GM19455 (cell line): ENCODE data around the gene PRKCH.

Experiments used
- ATAC-seq: cut with Tn5 transposase; IDR thresholded peaks from one replicate; pipeline ENCODE4 v1.9.1; 2021; ENCODE audit not compliant: unreplicated experiment

Gene PRKCH

DNA sequence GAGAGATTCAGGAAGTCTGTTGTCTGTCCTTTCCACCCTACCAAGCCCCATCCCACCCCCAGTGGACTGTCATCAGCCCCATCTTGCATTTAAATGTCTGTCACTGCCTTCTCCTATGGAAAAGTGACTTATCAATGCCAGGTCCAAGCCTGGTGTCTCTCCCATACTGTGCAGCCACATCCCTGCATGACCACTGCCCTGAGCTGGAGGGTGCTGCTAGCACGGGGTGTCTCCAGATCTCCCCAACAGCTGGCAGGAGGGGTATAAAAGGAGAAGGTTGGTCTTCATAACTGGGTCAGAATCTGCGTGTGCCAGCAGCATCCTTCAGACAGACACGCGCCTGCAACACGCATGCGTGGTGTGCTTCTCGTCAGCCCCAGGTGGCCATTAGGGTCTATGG is 219.6 kb downstream of the PRKCH start:
- ATAC-seq, result no peak

DNA sequence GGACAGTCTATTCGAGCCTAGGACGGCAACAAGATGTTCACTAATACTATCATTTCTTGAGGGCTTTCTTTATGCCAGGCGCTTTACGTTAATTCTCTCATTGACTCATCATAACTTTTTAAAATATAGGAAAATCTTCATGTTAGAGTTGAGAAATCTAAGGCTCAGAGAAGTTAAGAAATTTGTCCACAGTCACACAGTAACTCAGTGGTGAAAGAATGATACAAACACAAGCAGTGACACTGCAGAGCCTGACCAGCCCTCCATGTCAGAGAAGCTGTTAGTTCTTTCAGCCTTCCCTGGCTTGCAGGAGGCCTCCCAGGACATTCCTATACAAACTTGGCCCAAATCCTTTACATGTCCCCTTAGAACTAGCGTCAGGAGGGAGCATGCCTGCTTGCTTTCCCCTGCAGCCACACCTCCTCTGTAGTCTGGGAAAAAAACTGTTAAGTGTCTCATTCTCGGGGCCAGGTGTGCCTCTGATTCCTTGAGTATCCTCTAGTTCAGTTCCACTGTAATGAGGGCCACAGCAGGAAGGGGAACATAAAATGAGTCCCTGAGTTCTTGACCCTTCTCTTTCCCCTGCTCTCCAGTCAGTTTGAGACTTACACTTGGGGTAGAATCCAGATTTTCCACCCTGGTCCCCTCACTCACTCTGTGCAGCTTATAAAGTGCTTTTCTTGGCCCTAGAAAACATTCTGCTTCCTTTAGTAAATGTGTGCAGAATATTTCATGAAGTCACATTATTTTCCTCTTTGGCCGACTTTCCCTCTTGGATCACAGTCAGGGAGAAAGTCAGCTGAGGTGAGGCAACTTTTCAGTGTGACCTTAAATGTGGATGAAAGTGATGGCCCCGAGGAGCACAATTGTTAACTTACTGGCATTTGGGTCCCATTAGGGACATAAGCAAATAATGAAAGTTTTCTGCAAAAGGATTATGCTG is 221.7 kb downstream of the PRKCH start:
- ATAC-seq, result no peak

DNA sequence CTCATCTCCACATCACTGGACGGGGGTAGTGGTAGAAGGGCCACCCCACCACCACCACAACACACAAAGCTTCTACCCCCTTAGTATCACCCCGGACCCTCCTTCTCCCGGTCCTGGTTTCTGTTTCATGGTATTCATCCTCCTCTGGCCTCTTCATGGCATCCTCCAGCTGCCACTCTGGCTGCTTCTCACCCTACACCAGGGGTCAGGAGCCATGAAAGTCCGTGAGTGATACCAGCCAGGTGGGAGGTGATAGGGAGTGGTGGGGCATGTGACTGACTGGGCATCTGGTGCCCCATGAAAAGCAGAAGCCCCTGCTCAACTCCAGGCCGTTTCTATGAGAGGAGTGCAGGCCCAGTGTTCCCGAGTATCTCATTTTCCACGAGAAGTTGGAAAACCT is 222.6 kb downstream of the PRKCH start:
- no peak for ATAC-seq

DNA sequence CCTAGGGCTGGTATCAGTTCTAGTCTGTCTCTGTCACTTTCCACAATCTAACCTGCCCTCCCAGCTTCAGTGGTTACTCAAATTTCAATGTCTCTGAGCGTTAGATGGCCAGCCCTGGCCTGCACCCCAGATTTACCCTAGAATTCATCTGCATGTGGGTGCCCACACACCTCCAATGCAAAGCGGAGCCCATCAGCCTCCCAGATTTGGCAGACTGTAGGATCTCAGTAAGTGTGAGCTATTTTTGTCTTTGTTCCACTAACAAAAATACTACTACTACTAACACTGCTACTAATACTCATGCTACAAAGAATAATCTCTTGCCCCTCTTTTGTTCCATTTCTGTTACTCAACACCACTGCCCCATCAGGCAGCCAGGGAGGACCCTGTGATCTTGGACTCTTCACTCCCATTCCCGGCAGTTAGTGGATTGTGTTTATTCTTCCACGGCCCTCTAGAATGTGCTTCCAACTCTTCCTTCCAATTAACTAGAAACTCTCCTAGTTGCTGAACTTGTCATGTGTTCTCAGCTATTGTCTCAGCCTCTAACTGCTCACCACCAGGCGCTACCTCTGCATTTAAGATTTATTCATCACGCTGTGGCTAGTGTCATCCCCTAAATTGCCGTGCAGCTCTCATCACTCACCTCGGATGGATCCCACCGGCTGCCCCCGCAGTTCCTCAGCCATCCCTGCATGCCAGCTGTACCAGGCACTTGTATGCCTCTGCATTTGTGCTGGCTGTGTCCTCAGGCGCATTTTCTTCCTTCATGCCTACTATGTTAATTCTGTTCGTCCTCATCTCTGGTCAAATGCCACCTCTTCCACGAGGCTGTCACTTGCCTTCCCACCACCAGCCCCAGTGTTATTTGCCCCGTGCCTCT is 223.3 kb downstream of the PRKCH start:
- ATAC-seq, result no peak

DNA sequence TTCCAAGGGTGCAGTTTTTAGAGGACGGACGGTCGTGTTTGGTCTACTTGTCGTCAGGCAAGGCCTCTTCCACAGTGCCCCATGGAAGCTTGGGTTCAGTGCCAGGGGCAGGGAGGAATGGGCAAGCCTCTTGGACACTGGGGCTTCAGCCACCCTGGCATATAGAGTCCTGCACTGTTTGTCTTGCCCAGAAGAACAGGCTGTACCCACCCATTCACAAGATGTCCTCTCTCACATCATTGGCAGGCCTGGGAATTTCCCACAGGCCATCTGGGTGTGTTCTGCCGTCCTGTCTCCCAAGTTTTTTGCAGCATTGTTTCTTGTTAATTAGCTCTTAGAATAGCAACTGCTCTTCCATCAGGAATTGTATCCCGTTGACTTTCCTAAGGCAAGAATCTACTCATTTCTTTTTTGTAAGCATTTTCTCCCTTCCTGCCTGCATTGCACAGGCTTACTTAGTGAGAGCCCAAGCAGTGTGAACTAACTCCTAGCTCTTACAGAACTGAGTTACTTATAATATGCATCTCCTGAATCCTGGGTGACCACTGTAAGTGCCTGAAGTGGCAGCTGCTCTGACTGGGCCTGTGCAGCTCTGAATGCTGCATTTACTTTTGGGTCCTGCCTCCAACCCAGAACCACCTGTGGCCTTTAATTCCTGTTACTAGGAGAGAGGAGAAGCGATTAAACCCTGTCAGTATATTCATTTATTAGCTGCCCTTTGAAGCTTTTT is 224.5 kb downstream of the PRKCH start:
- ATAC-seq, result no peak

DNA sequence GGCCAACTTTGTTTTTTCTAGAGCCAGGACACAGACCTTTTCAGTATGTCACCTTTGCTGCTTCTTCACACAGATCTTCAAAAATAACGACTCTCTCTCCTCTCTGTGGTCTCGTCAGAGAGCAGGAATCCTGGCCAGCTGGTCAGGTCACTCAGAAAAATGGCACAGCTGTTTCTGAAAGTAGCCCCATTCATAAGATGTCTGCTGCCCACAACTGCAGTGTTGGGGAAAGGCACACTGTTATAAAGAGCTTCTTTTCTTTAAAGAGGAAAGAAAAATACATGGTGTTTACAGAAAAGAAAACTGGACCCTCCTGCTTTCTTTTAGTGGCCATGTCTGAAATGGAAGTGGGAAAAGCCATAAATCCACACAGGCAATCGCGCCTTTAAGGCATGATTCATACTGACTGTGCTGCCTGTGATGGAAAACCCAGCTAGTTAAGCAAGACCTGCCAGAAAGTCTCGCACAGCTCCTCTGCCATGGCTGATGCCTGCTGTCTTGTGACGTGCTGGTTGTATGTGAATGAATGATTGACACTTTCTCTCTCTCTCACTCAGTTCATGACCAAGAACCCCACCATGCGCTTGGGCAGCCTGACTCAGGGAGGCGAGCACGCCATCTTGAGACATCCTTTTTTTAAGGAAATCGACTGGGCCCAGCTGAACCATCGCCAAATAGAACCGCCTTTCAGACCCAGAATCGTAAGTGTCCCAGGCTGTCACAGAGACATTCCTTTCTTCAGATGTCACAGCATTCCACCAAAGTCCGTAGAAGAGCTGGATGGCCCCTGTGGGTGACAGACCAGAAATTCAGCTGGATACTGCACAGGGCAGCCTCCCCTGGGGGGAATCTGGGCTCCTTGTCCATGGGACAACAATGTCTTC is 226.0 kb downstream of the PRKCH start:
- no peak for ATAC-seq

DNA sequence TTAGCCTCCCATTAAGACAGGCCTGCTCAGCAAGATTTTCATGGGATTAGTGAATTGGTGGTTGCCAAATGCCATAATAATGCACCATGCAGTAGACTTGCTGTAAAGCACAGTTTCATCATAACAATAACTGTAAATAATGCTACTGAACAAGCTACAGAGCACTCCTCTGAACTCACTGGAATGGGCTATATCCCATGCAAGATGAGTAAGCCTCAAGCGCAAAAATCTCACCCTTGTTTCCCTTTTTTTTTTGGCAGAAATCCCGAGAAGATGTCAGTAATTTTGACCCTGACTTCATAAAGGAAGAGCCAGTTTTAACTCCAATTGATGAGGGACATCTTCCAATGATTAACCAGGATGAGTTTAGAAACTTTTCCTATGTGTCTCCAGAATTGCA is 228.0 kb downstream of the PRKCH start:
- no peak for ATAC-seq

DNA sequence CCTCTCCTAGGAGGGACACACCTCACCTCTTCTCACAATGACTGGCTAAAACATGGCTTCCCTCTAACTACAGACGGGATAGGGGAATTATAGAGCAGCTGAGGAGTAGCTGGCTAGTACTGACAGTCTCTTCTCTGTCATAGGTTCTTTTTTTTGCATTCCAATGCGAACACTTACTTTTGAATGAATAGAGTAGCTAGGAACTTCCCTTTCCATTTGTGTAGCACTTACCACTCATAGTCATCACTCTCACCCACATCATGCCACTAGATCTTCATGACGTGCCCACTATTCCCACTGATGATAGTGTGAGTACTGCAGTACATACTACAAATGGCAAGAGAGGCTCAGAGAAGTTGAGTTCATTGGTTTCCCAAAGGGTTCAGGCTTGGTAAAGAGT is 230.0 kb downstream of the PRKCH start:
- ATAC-seq, result no peak

DNA sequence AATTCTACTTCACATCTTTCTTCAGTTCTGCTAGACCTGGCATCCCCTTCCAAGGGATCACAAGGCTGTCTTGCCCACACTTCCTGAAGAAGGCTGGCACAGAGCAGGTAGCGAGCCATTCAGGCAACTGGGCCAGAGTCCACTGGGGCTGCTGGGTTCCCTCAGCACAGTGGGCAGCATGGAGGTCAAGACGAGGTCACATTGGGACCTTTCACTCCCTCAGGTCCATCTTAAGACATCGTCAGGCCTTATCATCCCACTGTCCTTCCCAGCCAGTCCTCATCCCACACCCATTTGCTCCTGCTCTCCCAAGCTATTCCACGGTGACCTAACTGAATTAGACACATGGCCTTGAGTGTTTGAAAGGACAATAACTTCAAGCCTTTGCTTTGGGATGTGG is 230.9 kb downstream of the PRKCH start:
- no peak for ATAC-seq

DNA sequence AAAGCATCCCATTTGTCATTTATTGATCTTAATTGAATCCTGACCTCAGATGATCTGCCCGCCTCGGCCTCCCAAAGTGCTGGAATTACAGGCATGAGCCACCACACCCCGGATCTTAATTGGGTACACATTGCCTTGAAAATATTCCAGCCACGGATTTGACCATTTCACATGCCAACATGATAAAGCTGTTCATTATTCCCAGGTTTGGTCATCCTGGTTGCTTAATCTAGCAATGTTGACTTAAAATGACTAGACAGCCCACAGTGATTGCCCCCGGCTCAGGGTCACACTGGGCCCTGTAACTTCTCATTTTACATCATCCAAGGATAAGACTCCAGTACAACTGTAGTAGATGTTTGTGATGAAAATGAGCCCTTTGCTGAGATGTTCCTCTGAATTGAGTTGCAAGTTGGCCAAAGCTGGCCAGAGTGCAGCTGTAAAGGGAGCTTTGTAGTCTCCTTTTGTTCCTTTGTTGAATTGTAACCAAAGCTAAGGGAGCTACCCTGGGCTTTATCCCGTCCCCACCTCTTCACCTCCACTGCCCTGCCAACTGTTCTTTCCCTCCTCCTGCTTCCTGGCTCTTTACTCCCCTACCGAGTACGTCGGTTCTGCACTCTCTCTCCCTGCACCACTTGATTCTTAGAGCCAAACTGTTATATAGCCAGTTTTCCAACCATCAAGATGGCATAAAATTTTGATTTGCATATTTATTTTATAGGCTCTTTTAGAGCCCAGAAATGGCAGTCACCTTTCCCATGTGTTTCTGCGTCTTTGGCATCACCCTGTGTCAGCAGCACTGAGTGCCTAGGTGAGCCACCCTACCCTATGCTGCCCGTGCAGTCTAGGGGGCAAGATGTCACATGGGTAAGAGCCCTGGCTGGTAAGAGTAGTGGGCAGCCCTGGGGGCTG is 232.6 kb downstream of the PRKCH start:
- ATAC-seq, result no peak

DNA sequence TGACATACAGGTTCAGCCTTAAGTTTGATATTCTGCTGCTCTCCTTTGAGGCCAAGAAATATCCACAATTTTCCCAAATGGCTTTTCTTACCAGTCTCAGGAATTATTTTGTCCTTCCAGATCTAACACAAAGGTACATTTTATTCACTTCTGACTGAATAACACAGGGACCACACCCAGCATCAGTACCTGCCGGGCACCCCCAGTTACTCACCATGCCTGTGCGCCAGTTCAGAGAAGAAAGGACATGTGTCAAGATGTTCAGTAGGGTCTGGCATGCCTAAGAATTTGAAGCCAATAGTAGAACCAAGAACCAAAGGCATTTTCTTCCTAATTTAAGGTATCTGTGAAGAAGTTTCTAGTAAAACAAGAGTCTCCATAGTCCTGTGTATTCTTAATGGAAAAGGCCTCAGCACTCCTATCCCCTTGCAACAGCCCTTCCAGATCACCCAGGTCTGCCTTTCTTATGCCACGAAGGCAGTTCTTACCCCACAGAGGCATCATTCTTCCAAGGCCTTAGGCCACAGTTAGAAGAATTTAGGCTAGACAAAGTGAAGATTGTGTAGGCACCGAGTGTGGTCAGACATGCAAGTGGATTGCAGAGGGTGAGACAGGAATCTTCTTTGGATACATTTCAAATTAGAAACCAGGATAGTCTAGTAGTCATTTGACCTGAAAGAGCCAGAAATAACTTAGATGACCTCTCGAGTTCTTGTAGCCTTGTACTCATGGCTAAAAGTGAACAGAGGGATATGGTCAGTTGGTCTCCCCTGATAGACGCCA is 233.9 kb downstream of the PRKCH start:
- ATAC-seq, result no peak

DNA sequence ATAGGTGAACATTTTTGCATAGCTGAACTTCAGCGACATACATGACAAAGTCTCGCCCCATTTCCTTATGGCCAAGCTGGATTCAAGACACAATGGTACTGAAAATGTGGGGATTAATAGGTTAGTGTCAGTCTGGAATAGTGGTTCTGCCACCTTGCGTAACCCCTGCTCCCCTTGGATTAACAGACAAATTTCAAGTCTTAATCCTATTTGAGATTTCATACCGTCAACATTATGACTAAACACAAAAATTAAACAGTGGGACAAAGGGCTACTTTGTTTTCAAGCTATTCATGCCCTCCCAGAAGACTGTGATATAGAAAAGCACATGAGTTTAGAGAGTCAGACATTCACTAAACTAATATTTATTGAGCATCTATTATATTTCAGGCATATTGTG is 235.1 kb downstream of the PRKCH start:
- no peak for ATAC-seq

DNA sequence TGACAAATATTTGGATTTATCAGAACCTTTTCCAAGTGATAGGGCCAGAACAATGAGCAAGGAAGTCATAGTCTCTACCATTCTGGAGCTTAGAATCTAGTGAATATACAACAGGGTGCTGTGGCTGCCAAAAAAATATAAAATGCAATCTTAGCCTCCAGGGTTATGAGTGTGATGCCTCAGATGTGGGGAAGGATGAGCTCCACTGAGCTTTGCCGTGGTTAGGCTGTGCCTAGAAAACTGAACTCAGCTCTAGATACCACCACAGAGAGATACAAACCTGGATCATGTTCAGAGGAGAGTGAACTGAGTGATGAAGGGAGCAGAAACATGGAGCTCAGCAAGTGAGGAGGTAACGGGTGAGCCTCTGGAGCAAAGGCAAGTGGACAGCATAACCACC is 235.9 kb downstream of the PRKCH start:
- ATAC-seq, result no peak

DNA sequence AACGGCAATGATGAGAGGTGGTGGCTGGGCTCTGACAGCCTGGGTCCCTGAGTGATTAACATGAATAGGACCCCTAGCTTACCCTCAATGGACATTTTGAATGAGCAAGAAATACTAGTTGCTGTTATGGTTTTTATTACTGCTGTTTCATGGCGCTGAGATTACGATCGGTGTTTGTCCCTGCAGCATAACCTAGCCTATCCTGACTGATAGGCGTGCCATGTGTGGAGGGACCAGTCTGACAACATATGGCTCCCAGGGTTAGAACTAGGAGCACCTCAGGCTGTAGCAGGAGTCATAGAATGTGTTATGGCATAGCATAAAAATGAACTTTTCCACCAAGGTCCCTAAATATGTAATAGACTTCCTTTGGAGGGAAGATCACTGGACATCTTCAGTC is 236.5 kb downstream of the PRKCH start:
- no peak for ATAC-seq

DNA sequence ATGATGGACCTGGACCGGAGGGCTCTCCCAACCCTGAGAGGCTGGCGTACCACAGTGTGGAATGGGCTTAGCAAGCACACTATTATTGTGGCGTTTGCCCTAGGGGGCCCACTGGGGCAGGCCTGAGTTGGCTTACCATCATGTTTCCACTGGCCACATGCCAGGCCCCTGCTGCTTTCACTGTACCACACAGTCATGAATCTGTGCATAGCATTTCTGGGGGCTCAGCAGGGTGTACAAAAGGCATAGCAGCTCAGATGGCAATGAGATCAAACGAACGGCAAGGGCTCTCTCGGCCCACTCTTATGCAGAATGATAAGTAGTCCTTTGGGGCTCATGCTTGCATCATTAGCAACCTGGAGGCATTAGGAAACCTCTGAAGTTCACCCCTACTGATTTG is 236.9 kb downstream of the PRKCH start:
- ATAC-seq, result no peak

DNA sequence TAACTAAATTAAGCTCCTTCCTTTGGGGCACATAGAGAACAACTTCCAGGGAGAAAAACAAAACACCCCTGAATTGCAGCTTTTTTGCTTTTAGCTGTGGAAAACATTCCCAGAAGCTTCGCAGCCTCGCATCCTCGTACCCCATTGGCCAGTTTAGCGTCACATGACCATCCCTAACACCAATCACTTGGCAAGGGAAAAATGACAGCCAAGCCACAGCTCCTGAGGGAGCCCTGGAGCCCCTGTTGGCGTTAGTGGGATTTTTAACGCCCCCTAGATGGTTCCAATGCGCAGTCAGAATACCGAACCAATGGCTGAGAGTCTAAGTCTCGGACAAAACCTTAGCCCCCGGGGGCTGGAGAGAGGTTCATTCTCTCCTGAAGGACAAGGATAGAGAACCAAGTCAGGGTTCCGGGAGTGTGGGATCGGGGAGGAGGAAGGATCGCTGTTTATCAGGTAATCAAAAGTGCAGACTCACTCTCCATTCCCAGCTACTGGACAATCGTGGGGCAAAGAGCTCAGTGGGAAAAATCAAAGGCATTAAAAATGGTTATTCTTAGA is 238.3 kb downstream of the PRKCH start:
- ATAC-seq, result no peak

DNA sequence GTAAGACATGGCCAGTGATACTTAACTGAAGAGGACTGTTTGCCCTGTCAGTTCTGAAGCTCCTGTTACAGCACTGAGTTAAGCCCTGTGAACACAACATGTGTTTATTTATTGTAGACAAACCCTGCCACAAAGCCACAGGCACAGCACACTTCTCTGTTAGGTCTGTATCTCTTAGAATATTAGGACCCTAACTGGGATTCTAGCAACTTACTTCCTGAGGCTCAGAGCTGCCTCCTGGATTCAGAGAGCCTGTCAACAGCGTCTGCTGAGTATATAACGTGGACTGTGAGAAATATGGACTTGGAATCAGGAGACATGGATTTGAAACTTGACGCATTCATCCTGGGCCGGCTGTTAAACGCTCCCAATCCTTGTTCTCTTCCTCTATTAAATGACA is 238.9 kb downstream of the PRKCH start:
- ATAC-seq, result no peak

DNA sequence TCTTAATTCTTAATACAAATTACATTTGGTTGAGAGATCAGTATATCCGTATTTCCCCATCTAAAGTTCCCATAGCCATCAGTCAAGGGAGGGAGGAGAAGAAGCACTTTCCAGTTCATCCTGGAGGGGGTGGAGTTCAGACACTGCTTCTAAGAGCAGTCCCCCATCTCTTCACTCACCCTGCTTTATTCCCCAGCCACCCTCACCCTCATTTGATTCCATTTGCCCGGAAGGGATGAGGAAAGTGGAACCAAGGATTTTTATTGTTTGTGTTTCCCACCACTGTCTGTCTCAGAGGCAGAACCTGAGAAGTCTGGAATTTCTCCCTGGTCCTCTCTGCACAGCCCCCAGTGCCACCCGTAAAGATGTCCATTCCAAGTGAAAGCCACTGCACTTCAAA is 239.7 kb downstream of the PRKCH start:
- ATAC-seq, result no peak
